OCI-LY3 (cell line): ENCODE measurements around the gene PPCS.

ENCODE experiments used
- CTCF ChIP-seq: fragments of 200-600, 300-600 bp; sonication (generic); IDR thresholded peaks from 2 replicates; pipeline ENCODE4 v1.5.1; 2014; ENCODE audit warnings: antibody characterized with exemption, low read length, low read depth
- EZH2phosphoT487 ChIP-seq: fragments of 200-600 bp; shearing (Covaris generic); IDR thresholded peaks from 2 replicates; pipeline ENCODE4 v1.6.1; 2018; ENCODE audit warnings: antibody characterized with exemption, mixed run types, low read depth

GRCh38 chr1:42419126-42419821 is 37.1 kb upstream of the PPCS start:
- TF ChIP-seq CTCF (no peak), EZH2phosphoT487 (no peak)
